Gastroesophageal sphincter (tissue), 3 donors: Measurements from ENCODE around the gene TENT4A.

Source experiments
- EP300 ChIP-seq: sonication (generic); formaldehyde crosslinking; IDR thresholded peaks from one replicate; pipeline ENCODE4 v1.6.1; 2017; ENCODE audit warnings: antibody characterized with exemption, mild to moderate bottlenecking
- POLR2A ChIP-seq, 2 donors: fragments of 450-650 bp; IDR thresholded peaks; one replicate each; pipeline ENCODE4 v1.6.1; 2017; ENCODE audit warnings: antibody characterized with exemption in 2 of 2, mild to moderate bottlenecking in 2 of 2, moderate library complexity in 1 of 2
- TF ChIP-seq, protein P1 (sequence below), 4 experiments: fragments of 200-600 bp in 2 of 4; fragments of 450-650 bp in 2 of 4; sonication (generic) in 1 of 4; IDR thresholded peaks; one replicate each; pipeline ENCODE4 v1.5.1; 2017 to 2019; ENCODE audit warnings: antibody characterized with exemption in 4 of 4, mild to moderate bottlenecking in 2 of 4, moderate library complexity in 2 of 4

DNA sequence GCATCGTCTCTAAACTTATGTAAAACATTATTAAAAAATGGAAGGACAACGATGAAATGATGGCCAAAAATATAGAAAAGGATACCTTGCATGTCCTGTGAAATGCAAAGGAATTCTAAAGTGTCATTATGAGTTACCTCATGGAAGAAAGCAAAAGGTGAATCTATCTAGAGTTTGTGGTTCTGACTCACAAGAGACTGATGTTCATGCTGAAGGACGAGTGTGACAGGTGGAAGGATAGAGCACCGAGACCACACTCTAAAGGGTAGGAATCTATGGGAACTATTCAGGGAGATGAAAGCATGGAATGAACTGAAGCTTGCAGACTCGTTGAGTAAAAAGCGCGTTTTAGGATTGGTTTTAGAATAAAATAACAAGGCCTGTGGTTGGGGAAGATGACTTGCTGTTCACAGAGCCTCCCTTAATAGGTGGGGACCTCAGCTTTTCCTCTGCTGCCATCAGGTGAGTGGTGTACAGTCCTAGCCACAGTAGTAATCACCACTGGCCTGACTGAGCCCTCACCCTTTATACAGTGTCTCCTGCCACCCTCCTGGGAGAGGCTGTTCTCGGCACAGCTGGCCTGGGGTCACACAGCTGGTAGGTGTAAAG is 11.2 kb downstream of the TENT4A start:
- TF ChIP-seq POLR2A (IDR thresholded peaks at IDR 0.05) (no peak), EP300 (no peak)
- TF ChIP-seq, protein P1, sequence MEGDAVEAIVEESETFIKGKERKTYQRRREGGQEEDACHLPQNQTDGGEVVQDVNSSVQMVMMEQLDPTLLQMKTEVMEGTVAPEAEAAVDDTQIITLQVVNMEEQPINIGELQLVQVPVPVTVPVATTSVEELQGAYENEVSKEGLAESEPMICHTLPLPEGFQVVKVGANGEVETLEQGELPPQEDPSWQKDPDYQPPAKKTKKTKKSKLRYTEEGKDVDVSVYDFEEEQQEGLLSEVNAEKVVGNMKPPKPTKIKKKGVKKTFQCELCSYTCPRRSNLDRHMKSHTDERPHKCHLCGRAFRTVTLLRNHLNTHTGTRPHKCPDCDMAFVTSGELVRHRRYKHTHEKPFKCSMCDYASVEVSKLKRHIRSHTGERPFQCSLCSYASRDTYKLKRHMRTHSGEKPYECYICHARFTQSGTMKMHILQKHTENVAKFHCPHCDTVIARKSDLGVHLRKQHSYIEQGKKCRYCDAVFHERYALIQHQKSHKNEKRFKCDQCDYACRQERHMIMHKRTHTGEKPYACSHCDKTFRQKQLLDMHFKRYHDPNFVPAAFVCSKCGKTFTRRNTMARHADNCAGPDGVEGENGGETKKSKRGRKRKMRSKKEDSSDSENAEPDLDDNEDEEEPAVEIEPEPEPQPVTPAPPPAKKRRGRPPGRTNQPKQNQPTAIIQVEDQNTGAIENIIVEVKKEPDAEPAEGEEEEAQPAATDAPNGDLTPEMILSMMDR (IDR thresholded peaks at IDR 0.05), result no peak
